Effector memory CD4-positive, alpha-beta T cell (primary cell): ENCODE measurements around the gene PTBP3.
"Not testable (repeated sequence)": the region's sequence is repeated elsewhere in the genome, so short reads cannot be mapped to it uniquely, and the experiment has no call there.

Source experiments
- DNase-seq, 3 donors: peaks; one replicate each; pipeline ENCODE4 v3.0.0-alpha.2; 2020
- H3K27ac ChIP-seq: 2 replicates; pipeline ENCODE4 v1.7.0; 2013; ENCODE audit warnings: mild to moderate bottlenecking, low read length, moderate library complexity; ENCODE audit not compliant: insufficient read depth, poor library complexity, severe bottlenecking
- H3K27me3 ChIP-seq: replicated peaks from 2 replicates; pipeline ENCODE4 v1.7.0; 2013; ENCODE audit warnings: mild to moderate bottlenecking, low read length; ENCODE audit not compliant: insufficient read depth, control insufficient read depth, poor library complexity, severe bottlenecking
- H3K36me3 ChIP-seq: 2 replicates; pipeline ENCODE4 v1.7.0; 2013; ENCODE audit warnings: mild to moderate bottlenecking, low read length, moderate library complexity; ENCODE audit not compliant: control insufficient read depth, insufficient read depth
- H3K4me1 ChIP-seq: 2 replicates; pipeline ENCODE4 v1.7.0; 2013; ENCODE audit warnings: low read length, mild to moderate bottlenecking; ENCODE audit not compliant: control insufficient read depth, insufficient read depth, poor library complexity, severe bottlenecking
- H3K4me3 ChIP-seq: 2 replicates; pipeline ENCODE4 v1.7.0; 2013; ENCODE audit warnings: low read length, low read depth, mild to moderate bottlenecking; ENCODE audit not compliant: insufficient read depth, poor library complexity, severe bottlenecking
- H3K9me3 ChIP-seq: 2 replicates; pipeline ENCODE4 v1.7.0; 2013; ENCODE audit warnings: mild to moderate bottlenecking, low read length, moderate library complexity; ENCODE audit not compliant: control insufficient read depth

The PTBP3 gene

DNA sequence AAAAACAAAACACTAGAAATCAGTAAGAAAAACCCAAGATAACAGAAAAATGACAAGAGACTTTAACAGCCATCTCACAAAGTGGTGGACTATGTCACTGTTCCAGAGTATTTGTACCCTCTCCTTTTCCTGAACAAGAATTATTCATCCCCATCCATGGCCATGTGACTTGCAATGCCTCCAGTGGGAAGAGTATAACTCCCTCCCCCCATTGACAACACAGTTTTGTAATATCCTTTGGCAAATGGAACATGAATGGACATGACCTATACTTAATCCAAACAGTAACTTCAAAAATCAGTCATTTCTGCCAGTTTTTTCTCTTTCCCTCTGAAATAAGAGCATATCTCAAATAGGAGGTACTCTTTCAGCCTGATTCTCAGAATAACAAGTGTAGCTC lies 33.9 kb downstream of the PTBP3 start:
- Histone ChIP-seq H3K27me3 (no peaks in the 10 kb centered on the region), H3K4me3 (no peak overlapping the region), H3K4me1 (no peaks in the 10 kb centered on the region), H3K27ac (no peak overlapping the region), H3K36me3 (peaks cover 6% of the 10 kb centered on the region), H3K9me3 (no peaks in the 10 kb centered on the region)
- no peak for DNase-seq

- H3K27me3 ChIP-seq = no peaks in the 10 kb centered on the region
- H3K27ac ChIP-seq = no peak overlapping the region
- DNase-seq = no peak
- H3K36me3 ChIP-seq = peaks cover 6% of the 10 kb centered on the region
- no peaks in the 10 kb centered on the region for H3K4me1 ChIP-seq
- no peaks in the 10 kb centered on the region for H3K9me3 ChIP-seq
- no peak overlapping the region for H3K4me3 ChIP-seq
Measured at GRCh38 chr9:112296929-112297328, 36.5 kb downstream of the PTBP3 start.

GRCh38 chr9:112295174-112295573 lies 38.2 kb downstream of the PTBP3 start:
- H3K27ac ChIP-seq = no peak overlapping the region
- no peaks in the 10 kb centered on the region for H3K4me1 ChIP-seq
- no peak overlapping the region for H3K4me3 ChIP-seq
- H3K36me3 ChIP-seq = peaks cover 6% of the 10 kb centered on the region
- no peaks in the 10 kb centered on the region for H3K9me3 ChIP-seq
- H3K27me3 ChIP-seq = no peaks in the 10 kb centered on the region
- no peak for DNase-seq

DNA sequence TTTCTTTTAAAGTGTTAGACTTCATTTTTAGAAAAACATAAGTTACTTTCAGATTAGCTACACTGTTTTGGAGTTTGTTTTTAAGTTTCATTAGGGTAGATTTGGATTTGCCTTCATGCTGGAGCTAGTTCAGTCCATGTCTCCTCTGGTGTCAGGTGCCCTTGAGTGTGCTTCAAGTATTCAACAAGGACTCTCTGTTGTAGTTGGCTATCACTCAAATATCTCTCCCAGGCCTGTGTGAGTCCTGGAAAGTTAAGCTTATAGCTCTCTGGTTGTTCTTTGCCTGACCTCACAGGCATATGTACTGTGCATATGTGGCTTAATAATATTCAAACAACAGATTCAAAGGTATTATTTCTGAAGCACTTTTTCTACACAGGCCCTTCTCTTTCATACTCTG lies 45.4 kb downstream of the PTBP3 start:
- no peaks in the 10 kb centered on the region for H3K4me1 ChIP-seq
- peaks cover 11% of the 10 kb centered on the region for H3K36me3 ChIP-seq
- no peak overlapping the region for H3K4me3 ChIP-seq
- no peaks in the 10 kb centered on the region for H3K27me3 ChIP-seq
- no peak overlapping the region for H3K27ac ChIP-seq
- H3K9me3 ChIP-seq = peaks cover 6% of the 10 kb centered on the region
- DNase-seq = no peak

- Histone ChIP-seq H3K4me3 (no peak overlapping the region), H3K27ac (no peak overlapping the region), H3K9me3 (peaks cover 6% of the 10 kb centered on the region), H3K27me3 (no peaks in the 10 kb centered on the region), H3K36me3 (peaks cover 11% of the 10 kb centered on the region), H3K4me1 (no peaks in the 10 kb centered on the region)
- no peak for DNase-seq
Measured at GRCh38 chr9:112286926-112287325, 46.5 kb downstream of the PTBP3 start.

GRCh38 chr9:112285056-112285455 lies 48.4 kb downstream of the PTBP3 start:
- no peak overlapping the region for H3K27ac ChIP-seq
- no peak overlapping the region for H3K4me3 ChIP-seq
- H3K36me3 ChIP-seq = peaks cover 11% of the 10 kb centered on the region
- H3K9me3 ChIP-seq = peaks cover 6% of the 10 kb centered on the region
- H3K27me3 ChIP-seq = no peaks in the 10 kb centered on the region
- DNase-seq = no peak
- no peaks in the 10 kb centered on the region for H3K4me1 ChIP-seq

DNA sequence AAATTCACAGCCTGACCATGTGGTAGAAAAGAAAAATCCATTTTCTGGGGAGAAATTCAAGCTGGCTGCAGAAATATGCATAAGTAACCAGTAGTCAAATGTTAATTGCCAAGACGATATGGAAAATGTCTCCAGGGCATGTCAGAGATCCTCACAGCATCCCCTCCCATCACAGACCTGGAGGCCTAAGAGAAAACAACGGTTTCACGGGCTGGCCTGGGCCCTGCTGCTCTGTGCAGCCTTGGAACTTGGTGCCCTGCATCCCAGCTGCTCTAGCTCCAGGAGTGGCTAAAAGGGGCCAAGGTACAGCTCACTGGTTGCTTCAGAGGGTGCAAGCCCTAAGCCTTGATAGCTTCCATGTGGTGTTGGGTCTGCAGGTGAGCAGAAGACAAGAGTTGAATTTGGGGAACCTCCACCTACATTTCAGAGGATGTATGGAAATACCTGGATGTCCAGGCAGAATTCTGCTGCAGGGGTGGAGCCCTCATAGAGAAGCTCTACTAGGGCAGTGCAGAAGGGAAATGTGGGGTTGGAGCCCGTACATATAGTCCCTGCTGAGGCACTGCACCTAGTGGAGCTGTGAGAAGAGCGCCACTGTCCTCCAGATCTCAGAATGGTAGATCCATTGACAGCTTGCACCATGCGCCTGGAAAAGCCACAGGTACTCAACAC lies 49.7 kb downstream of the PTBP3 start:
- Histone ChIP-seq H3K36me3 (peaks cover 11% of the 10 kb centered on the region), H3K9me3 (peaks cover 6% of the 10 kb centered on the region), H3K4me1 (no peaks in the 10 kb centered on the region), H3K27me3 (no peaks in the 10 kb centered on the region), H3K4me3 (no peak overlapping the region), H3K27ac (no peak overlapping the region)
- no peak for DNase-seq

DNA sequence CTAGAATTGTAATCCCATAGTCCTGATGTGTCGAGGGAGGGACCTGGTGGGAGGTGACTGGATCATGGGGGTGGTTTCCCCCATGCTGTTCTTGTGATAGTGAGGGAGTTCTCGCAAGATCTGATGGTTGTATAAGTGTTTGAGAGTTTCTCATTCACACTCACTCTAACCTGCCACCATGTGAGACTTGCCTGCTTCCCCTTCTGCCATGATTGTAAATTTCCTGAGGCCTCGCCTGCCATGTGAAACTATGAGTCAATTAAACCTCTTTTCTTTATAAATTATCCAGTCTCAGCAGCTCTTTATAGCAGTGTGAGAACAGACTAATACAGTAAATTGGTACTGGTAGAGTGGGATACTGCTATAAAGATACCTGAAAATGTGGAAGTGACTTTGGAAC lies 50.6 kb downstream of the PTBP3 start:
- peaks cover 11% of the 10 kb centered on the region for H3K36me3 ChIP-seq
- not testable (repeated sequence) for DNase-seq

GRCh38 chr9:112280904-112281303 lies 52.5 kb downstream of the PTBP3 start:
- H3K36me3 ChIP-seq = peaks cover 11% of the 10 kb centered on the region
- no peaks in the 10 kb centered on the region for H3K27me3 ChIP-seq
- no peak for DNase-seq

More for the DNA sequence above, 50.6 kb downstream of the PTBP3 start:
- H3K27me3 ChIP-seq, H3K4me3 ChIP-seq, H3K9me3 ChIP-seq, H3K27ac ChIP-seq, H3K4me1 ChIP-seq: not testable (repeated sequence)

DNA sequence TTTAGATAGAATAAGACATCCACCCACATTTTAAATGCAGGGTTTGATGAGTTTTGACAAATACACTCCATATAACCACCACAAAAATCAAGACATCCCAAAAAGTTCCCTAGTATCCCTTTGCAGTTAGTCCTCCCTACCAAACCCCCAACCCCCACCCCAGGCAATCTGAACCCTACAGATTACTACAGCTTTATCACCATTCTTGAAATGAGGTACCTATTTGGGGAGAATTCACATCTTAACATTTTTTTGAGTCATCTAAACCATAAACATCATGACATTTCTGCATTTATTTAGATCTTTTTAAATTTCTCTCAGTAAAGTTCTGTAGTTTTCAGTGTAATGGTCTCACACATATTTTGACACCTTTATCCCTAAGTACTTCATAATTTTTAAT lies 53.9 kb downstream of the PTBP3 start:
- no peak overlapping the region for H3K4me3 ChIP-seq
- no peak for DNase-seq
- H3K27me3 ChIP-seq = no peaks in the 10 kb centered on the region
- H3K4me1 ChIP-seq = no peaks in the 10 kb centered on the region
- H3K27ac ChIP-seq = no peak overlapping the region
- H3K9me3 ChIP-seq = peaks cover 4% of the 10 kb centered on the region
- peaks cover 11% of the 10 kb centered on the region for H3K36me3 ChIP-seq

More at GRCh38 chr9:112280904-112281303, 52.5 kb downstream of the PTBP3 start:
- H3K4me1 ChIP-seq = no peaks in the 10 kb centered on the region
- no peak overlapping the region for H3K27ac ChIP-seq
- H3K4me3 ChIP-seq = no peak overlapping the region
- peaks cover 6% of the 10 kb centered on the region for H3K9me3 ChIP-seq
